NT2/D1 (cell line): ENCODE measurements around the gene BCAS3.

Experiments
- DNase-seq: peaks from one replicate; pipeline ENCODE4 v3.0.0-alpha.2; 2011; ENCODE audit warnings: low read depth, low spot score
- H3K27me3 ChIP-seq: 2 replicates; pipeline ENCODE4 v1.6.0; 2011; ENCODE audit warnings: mild to moderate bottlenecking; ENCODE audit not compliant: insufficient read length, insufficient read depth
- H3K36me3 ChIP-seq: 2 replicates; pipeline ENCODE4 v1.6.1; 2011; ENCODE audit warnings: mild to moderate bottlenecking, low read length, mixed read lengths; ENCODE audit not compliant: insufficient read depth, insufficient read length
- H3K4me1 ChIP-seq: 2 replicates; pipeline ENCODE4 v1.5.1; 2011; ENCODE audit not compliant: insufficient read depth, insufficient read length
- H3K4me3 ChIP-seq: 2 replicates; pipeline ENCODE4 v1.5.1; 2011; ENCODE audit warnings: low read depth; ENCODE audit not compliant: insufficient read length
- H3K9ac ChIP-seq: 2 replicates; pipeline ENCODE4 v1.6.0; 2011; ENCODE audit warnings: low read depth; ENCODE audit not compliant: insufficient read length
- H3K9me3 ChIP-seq: 2 replicates; pipeline ENCODE4 v1.5.1; 2011; ENCODE audit warnings: mild to moderate bottlenecking, low read length; ENCODE audit not compliant: insufficient read depth
- SUZ12 ChIP-seq: IDR thresholded peaks from 2 replicates; pipeline ENCODE4 v1.6.1; 2011; ENCODE audit not compliant: insufficient read length, insufficient read depth; ENCODE audit errors: extremely low read depth
- YY1 ChIP-seq: IDR thresholded peaks from 2 replicates; pipeline ENCODE4 v1.6.1; 2011; ENCODE audit not compliant: insufficient read length, insufficient read depth
- ZNF274 ChIP-seq: IDR thresholded peaks from 2 replicates; pipeline ENCODE4 v1.6.1; 2011; ENCODE audit warnings: mild to moderate bottlenecking, low read depth, low read length

BCAS3 gene

GRCh38 chr17:61369751-61370150 is 692.1 kb downstream of the BCAS3 start:
- Histone ChIP-seq H3K9ac (no peak overlapping the region), H3K36me3 (no peaks in the 10 kb centered on the region), H3K27me3 (no peaks in the 10 kb centered on the region), H3K4me3 (no peak overlapping the region), H3K9me3 (no peaks in the 10 kb centered on the region), H3K4me1 (peaks cover 8% of the 10 kb centered on the region)
- TF ChIP-seq ZNF274 (no peak), YY1 (no peak), SUZ12 (no peak)
- DNase-seq, result no peak

GRCh38 chr17:61371179-61371578 is 693.5 kb downstream of the BCAS3 start:
- H3K4me1 ChIP-seq, result peaks cover 8% of the 10 kb centered on the region
- no peaks in the 10 kb centered on the region for H3K9me3 ChIP-seq
- H3K27me3 ChIP-seq, result no peaks in the 10 kb centered on the region
- DNase-seq, result no peak
- no peak for TF ChIP-seq ZNF274
- TF ChIP-seq YY1, result no peak
- no peak for TF ChIP-seq SUZ12
- H3K4me3 ChIP-seq, result no peak overlapping the region
- no peak overlapping the region for H3K9ac ChIP-seq
- no peaks in the 10 kb centered on the region for H3K36me3 ChIP-seq

- DNase-seq, result no peak
- Histone ChIP-seq H3K9me3 (no peaks in the 10 kb centered on the region), H3K4me3 (no peak overlapping the region), H3K9ac (no peak overlapping the region), H3K27me3 (no peaks in the 10 kb centered on the region), H3K36me3 (no peaks in the 10 kb centered on the region), H3K4me1 (peaks cover 8% of the 10 kb centered on the region)
- TF ChIP-seq SUZ12 (no peak), YY1 (no peak), ZNF274 (no peak)
Measured at GRCh38 chr17:61371606-61372005, 694.0 kb downstream of the BCAS3 start.

- Histone ChIP-seq H3K4me3 (no peak overlapping the region), H3K27me3 (no peaks in the 10 kb centered on the region), H3K9ac (no peak overlapping the region), H3K9me3 (no peaks in the 10 kb centered on the region), H3K4me1 (peaks cover 8% of the 10 kb centered on the region), H3K36me3 (no peaks in the 10 kb centered on the region)
- no peak for TF ChIP-seq SUZ12
- TF ChIP-seq ZNF274, result no peak
- no peak for TF ChIP-seq YY1
- no peak for DNase-seq
Measured at GRCh38 chr17:61372436-61372835, 694.8 kb downstream of the BCAS3 start.

- Histone ChIP-seq H3K4me1 (peaks cover 3% of the 10 kb centered on the region), H3K36me3 (no peaks in the 10 kb centered on the region), H3K9me3 (no peaks in the 10 kb centered on the region), H3K9ac (no peak overlapping the region), H3K4me3 (no peak overlapping the region), H3K27me3 (no peaks in the 10 kb centered on the region)
- TF ChIP-seq YY1 (no peak), SUZ12 (no peak), ZNF274 (no peak)
- DNase-seq, result no peak
Measured at GRCh38 chr17:61376931-61377838, 699.5 kb downstream of the BCAS3 start.

- Histone ChIP-seq H3K4me3 (no peak overlapping the region), H3K27me3 (no peaks in the 10 kb centered on the region), H3K4me1 (peaks cover 3% of the 10 kb centered on the region), H3K9ac (no peak overlapping the region), H3K36me3 (no peaks in the 10 kb centered on the region), H3K9me3 (no peaks in the 10 kb centered on the region)
- TF ChIP-seq ZNF274, result no peak
- no peak for TF ChIP-seq YY1
- TF ChIP-seq SUZ12, result no peak
- DNase-seq, result no peak
Measured at GRCh38 chr17:61378658-61379456, 701.2 kb downstream of the BCAS3 start.
